ENCODE measurements around the gene GNAZ. TPM values are rescaled to one million over a fixed set of nuclear protein-coding genes. Genes with fewer than 3 reads are reported as not detected.

The GNAZ gene
- total and polyA plus RNA-seq, 7 experiments from 2014 or later, result 0.12 to 2.0 (median 0.31) TPM; not detected in 3

Other genes starting within 250 kb of the GNAZ start
- gene IGLL5, start 182.7 kb upstream of the GNAZ start, total RNA-seq, result 10 to 100 TPM in 2 of 5 experiments, not detected in 3; 12.3 to 16.0 TPM
- under 1 TPM in 1 of 2 donors, not detected in 1; 0.53 TPM for gene IGLL5, start 182.7 kb upstream of the GNAZ start, polyA plus RNA-seq
- 1 to 10 TPM in 1 of 5 experiments, under 1 TPM in 1, not detected in 3; 0.81 to 1.3 TPM for gene RSPH14, start 71.5 kb downstream of the GNAZ start, total RNA-seq
- under 1 TPM in 1 of 2 donors, not detected in 1; 0.38 TPM for gene RSPH14, start 71.5 kb downstream of the GNAZ start, polyA plus RNA-seq
- gene RAB36, start 75.0 kb downstream of the GNAZ start, total RNA-seq, result 1 to 10 TPM in 1 of 5 experiments, under 1 TPM in 4; 0.10 to 1.2 (median 0.38) TPM
- gene RAB36, start 75.0 kb downstream of the GNAZ start, polyA plus RNA-seq, result under 1 TPM; 0.40 to 0.54 TPM
- 100 to 1,000 TPM in 1 of 5 experiments, 10 to 100 TPM in 4; 56.2 to 103 (median 94.3) TPM for gene BCR, start 110.0 kb downstream of the GNAZ start, total RNA-seq
- gene BCR, start 110.0 kb downstream of the GNAZ start, polyA plus RNA-seq, result 10 to 100 TPM in 1 of 2 donors, 1 to 10 TPM in 1; 6.1 to 19.1 TPM

Measured in naive thymus-derived CD4-positive, alpha-beta T cell (primary cell).